ENCODE data around the gene KRTDAP. TPM values are rescaled to one million over a fixed set of nuclear protein-coding genes. Genes with fewer than 3 reads are reported as not detected.

KRTDAP gene
- polyA plus RNA-seq, 1 of the 3 experiments (the other 2 are of a cell fraction), result not detected

- Histone ChIP-seq H3K9ac (no peak overlapping the region), H3K4me3 (ENCODE audit: low read depth in 2 of 2, low read length in 1 of 2) (no peak overlapping the region), H3K36me3 (replicated peaks in 1 of 2; ENCODE audit: control insufficient read depth in 1 of 2, insufficient read depth in 2 of 2, low read length in 1 of 2) (no peaks in the 10 kb centered on the region), H3F3A (replicated peaks; ENCODE audit: insufficient read depth) (no peaks in the 10 kb centered on the region), H3K27me3 (ENCODE audit: insufficient read depth) (peaks cover 59% of the 10 kb centered on the region), H3K4me1 (ENCODE audit: control insufficient read depth in 1 of 2, insufficient read depth in 2 of 2, low read depth in 1 of 2, low read length in 1 of 2) (peaks cover 0 to 5% of the 10 kb centered on the region in 2 experiments; a peak in 1 of 4 replicates), H3K9me2 (no peaks in the 10 kb centered on the region), H3K27ac (ENCODE audit: low read depth in 2 of 2, low read length in 1 of 2) (no peak overlapping the region), H2AFZ (ENCODE audit: low read depth) (no peak overlapping the region), H4K20me1 (ENCODE audit: insufficient read depth) (no peaks in the 10 kb centered on the region), H3K4me2 (no peak overlapping the region), H3K79me2 (ENCODE audit: insufficient read depth) (no peaks in the 10 kb centered on the region), H3K9me3 (no peaks in the 10 kb centered on the region)
- TF ChIP-seq USF1 (IDR thresholded peaks at IDR 0.05; ENCODE audit: borderline replicate concordance, low read depth), result no peak
- no peak for TF ChIP-seq CHD2 (IDR thresholded peaks at IDR 0.05; ENCODE audit: low read length, partially characterized antibody)
- TF ChIP-seq CTCF (IDR thresholded peaks at IDR 0.05), result no peak
- no peak for TF ChIP-seq EZH2phosphoT487 (IDR thresholded peaks at IDR 0.05; ENCODE audit: borderline replicate concordance, low read depth)
- TF ChIP-seq GABPA (IDR thresholded peaks at IDR 0.05; ENCODE audit: low read depth), result no peak
- TF ChIP-seq SMC3 (IDR thresholded peaks at IDR 0.05; ENCODE audit: low read depth, low read length), result no peak
- no peak for TF ChIP-seq IRF3 (IDR thresholded peaks at IDR 0.05; ENCODE audit: low read depth, low read length)
- TF ChIP-seq RAD21 (IDR thresholded peaks at IDR 0.05; ENCODE audit: low read length), result no peak
- TF ChIP-seq FOSL2 (IDR thresholded peaks at IDR 0.05; ENCODE audit: borderline replicate concordance, low read depth), result no peak
- no peak for TF ChIP-seq FOXJ3 (CRISPR knock-in tag; IDR thresholded peaks at IDR 0.05)
- no peak for TF ChIP-seq SIN3A (IDR thresholded peaks at IDR 0.05; ENCODE audit: borderline replicate concordance, low read depth, low read length)
- TF ChIP-seq RXRA (IDR thresholded peaks at IDR 0.05; ENCODE audit: borderline replicate concordance, low read depth), result no peak
- no peak for TF ChIP-seq MXI1 (IDR thresholded peaks at IDR 0.05; ENCODE audit: low read depth, low read length)
- ChIA-PET POLR2A (no interaction called here), CTCF (interaction anchor here (0.7 to 1.4 kb wide), 3 partner anchors 14 to 24 kb away, joined by 3 to 9 read pairs (median 3); no protein-coding TSS in a partner anchor)
- DNase-seq, result no peak
- 35% methylated on average over 10 of the region's 10 CpGs for WGBS (ENCODE audit: low lambda C conversion rate)
Observed at GRCh38 chr19:35534803-35535480, 44.7 kb upstream of the KRTDAP start.

Data from SK-N-SH (cell line).